Hematopoietic multipotent progenitor cell treated with erythropoietin and hydrocortisone succinate and interleukin-3 and kit ligand, for 8 days (in vitro differentiated cells): ENCODE data around the gene MYMK.

Source experiments
- DNase-seq: peaks from one replicate; pipeline ENCODE4 v3.0.0-alpha.2; 2015

The MYMK gene

GRCh38 chr9:133533857-133534256, 9.1 kb upstream of the MYMK start:
- no peak for DNase-seq

GRCh38 chr9:133532937-133533668, 8.3 kb upstream of the MYMK start:
- peak; percentile 82 for DNase-seq

- DNase-seq, result no peak
Measured at GRCh38 chr9:133531293-133531692, 6.5 kb upstream of the MYMK start.

- DNase-seq, result no peak
Measured at GRCh38 chr9:133529874-133530273, 5.1 kb upstream of the MYMK start.

- DNase-seq, result no peak
Measured at GRCh38 chr9:133529457-133529856, 4.7 kb upstream of the MYMK start.

- no peak for DNase-seq
Measured at GRCh38 chr9:133528876-133529241, 4.1 kb upstream of the MYMK start.

- DNase-seq, result no peak
Measured at GRCh38 chr9:133528001-133528875, 3.5 kb upstream of the MYMK start.

GRCh38 chr9:133527444-133527920, 2.7 kb upstream of the MYMK start:
- no peak for DNase-seq

- no peak for DNase-seq
Measured at GRCh38 chr9:133526721-133527321, 2.1 kb upstream of the MYMK start.

- no peak for DNase-seq
Measured at GRCh38 chr9:133525677-133526076, 918 bp upstream of the MYMK start.

- no peak for DNase-seq
Measured at GRCh38 chr9:133524146-133524545, 613 bp downstream of the MYMK start.

GRCh38 chr9:133523106-133523505, 1.7 kb downstream of the MYMK start:
- peak; percentile 39 for DNase-seq

- peak; percentile 95 for DNase-seq
Measured at GRCh38 chr9:133522073-133522910, 2.5 kb downstream of the MYMK start.

- peak; percentile 90 for DNase-seq
Measured at GRCh38 chr9:133521122-133522072, 3.4 kb downstream of the MYMK start.

GRCh38 chr9:133520121-133520835, 4.5 kb downstream of the MYMK start:
- DNase-seq, result no peak

- peak; percentile 32 for DNase-seq
Measured at GRCh38 chr9:133519693-133520092, 5.1 kb downstream of the MYMK start.

GRCh38 chr9:133518706-133519449, 5.9 kb downstream of the MYMK start:
- no peak for DNase-seq

- no peak for DNase-seq
Measured at GRCh38 chr9:133518200-133518599, 6.6 kb downstream of the MYMK start.

GRCh38 chr9:133517711-133518110, 7.0 kb downstream of the MYMK start:
- no peak for DNase-seq

- DNase-seq, result no peak
Measured at GRCh38 chr9:133516961-133517350, 7.8 kb downstream of the MYMK start.
